NCI-H1105 treated with DMSO at 0.1 percent for 48 hours (cell line): ENCODE measurements around the gene EPB42.
"Not testable (repeated sequence)": the region's sequence is repeated elsewhere in the genome, so short reads cannot be mapped to it uniquely, and the experiment has no call there.

ENCODE experiments used
- DNase-seq: peaks from one replicate; lab custom pipeline; 2025; lab: John Stamatoyannopoulos, UW

EPB42 gene

GRCh38 chr15:43212299-43212698 is 8.5 kb downstream of the EPB42 start:
- no peak for DNase-seq

- no peak for DNase-seq
Measured at GRCh38 chr15:43211224-43211735, 9.5 kb downstream of the EPB42 start.

DNA sequence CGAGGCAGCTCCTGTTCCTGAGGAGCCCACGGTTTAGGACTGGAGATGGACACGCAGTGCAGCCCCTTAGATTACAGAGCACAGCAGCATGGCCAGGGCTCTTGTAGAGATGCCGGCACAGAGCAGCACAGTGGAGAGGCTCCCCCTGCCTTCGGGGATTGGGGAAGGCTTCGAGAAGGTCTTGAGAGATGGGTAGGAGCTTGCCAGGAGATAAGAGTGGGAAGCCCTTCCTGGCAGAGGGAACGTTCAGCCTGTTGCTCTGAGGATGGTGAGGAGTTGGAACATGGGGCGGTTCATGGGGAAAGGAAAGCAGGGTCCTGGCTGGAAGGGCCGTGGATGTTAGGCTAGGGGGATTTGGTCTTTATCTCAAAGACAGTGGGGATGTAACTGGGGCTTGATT is 10.0 kb downstream of the EPB42 start:
- DNase-seq, result no peak

DNA sequence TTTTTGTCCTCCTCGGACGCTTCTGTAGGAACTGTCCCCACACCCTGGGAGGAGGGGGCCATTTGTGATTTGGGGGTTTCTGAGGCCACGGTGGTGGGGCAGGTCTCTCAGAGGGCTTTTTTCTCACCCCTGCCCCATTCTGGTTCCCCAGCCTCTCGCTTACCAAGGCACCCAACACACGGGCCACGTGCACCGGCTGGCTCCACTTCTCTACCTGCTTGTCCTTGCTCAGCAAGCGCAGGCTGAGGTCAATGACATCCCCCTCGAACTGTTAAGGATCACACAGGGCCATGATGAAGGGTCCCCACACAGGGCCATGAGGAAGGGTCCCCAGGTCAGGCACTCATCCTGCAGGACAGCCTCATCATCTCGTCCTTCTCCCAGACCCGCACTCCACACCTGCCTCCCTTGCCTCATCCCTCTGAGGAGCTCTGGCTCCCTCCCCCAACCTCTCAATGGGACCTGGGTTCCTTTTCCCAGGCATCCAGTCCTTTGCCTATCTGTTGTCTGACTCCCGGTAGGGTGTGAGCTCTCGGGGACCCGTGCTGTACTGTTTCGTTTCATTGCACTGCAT is 10.6 kb downstream of the EPB42 start:
- no peak for DNase-seq

- no peak for DNase-seq
Measured at GRCh38 chr15:43209059-43209824, 11.6 kb downstream of the EPB42 start.

GRCh38 chr15:43208052-43209002 is 12.5 kb downstream of the EPB42 start:
- DNase-seq, result no peak

DNA sequence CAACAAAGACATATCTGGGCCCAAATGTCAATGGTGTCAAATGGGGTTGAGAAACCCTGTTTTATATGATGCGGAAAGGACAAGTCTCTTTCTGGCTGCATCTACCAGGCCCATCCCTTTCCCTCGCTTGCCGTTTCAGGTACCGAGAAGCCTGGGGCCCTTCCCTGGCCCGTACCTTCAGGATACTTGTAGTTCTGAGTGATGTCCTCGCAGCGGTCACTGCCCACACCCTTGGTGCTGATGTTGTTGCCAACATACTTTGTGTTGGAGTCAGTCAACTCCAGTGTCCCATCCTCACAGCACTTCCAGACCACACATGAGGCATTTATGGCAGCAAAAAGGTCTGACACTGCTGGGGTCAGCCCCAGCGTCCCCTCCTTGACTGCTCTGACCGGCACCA is 13.8 kb downstream of the EPB42 start:
- DNase-seq, result no peak

GRCh38 chr15:43206054-43206453 is 14.8 kb downstream of the EPB42 start:
- DNase-seq, result no peak

GRCh38 chr15:43204016-43204901 is 16.6 kb downstream of the EPB42 start:
- no peak for DNase-seq

DNA sequence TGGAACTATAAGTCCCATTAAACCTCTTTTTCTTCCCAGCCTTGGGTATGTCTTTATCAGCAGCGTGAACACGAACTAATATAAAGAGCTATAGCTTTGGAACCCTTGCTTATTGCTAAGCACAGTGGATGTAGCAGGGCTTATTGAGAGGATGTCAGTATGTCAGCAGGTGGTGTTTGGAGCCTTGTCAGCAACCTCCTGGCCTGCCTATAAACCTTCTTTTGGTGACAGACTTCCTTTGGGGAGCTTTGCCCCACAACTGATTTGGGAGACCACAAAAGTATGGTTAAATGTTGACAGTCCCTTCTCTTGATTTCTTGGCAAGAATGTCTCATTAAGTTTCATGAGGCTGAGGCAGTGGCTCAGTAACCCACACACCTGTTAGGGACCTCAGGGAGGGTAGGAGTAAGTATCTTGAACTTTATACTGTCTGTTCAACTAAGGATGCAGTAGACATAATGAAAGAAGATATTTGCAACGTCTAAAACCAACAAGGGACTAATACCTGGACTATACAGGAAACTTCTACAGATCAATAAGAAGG is 20.8 kb downstream of the EPB42 start:
- DNase-seq, result no peak

GRCh38 chr15:43198992-43199391 is 21.8 kb downstream of the EPB42 start:
- DNase-seq, result no peak

DNA sequence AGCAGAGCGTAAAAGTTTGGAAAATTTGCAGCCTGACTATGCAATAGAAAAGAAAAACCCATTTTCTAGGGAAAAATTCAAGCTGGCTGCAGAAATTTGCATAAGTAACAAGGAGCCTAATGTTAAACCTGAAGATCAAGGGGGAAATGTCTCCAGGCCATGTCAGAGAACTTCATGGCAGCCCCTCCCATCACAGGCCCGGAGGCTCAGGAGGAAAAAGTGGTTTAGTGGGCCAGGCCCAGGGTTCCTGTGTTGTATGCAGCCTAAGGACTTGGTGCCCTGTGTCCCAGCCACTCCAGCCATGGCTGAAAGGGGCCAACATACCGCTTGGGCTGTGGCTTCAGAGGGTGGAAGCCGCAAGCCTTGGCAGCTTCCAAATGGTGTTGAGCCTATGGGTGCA is 22.3 kb downstream of the EPB42 start:
- DNase-seq, result not testable (repeated sequence)

GRCh38 chr15:43197773-43198172 is 23.0 kb downstream of the EPB42 start:
- DNase-seq, result not testable (repeated sequence)

GRCh38 chr15:43196760-43197548 is 23.9 kb downstream of the EPB42 start:
- no peak for DNase-seq

DNA sequence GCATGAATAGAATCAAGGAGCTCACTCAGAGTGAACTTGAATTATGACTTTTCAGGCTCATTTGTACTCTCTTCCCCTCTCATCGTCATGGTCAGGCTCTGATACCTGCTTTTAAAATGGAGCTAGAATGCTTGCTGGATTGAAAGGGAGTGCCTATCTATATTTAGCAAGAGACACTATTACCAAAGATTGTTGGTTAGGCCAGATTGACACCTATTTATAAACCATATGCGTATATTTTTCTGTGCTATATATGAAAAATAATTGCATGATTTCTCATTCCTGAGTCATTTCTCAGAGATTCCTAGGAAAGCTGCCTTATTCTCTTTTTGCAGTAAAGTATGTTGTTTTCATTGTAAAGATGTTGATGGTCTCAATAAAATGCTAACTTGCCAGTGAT is 26.0 kb downstream of the EPB42 start:
- DNase-seq, result no peak

DNA sequence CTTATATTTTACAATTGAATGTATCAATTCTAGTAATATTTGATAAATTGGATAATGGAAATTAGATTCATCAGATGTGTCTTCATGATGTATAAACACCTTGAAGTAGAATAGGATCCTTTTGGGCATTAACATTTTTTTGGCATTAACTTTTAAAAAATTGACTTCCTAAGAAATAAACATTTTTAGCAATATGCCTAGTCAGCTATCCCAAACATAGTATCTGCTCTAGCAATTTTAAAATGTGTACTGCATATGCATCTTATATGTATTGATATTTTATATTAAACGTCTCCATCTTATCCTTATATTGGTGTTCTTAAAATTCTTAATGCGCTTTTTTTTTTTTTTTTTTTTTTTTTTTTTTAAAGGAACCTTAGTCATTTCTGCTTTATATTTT is 27.1 kb downstream of the EPB42 start:
- no peak for DNase-seq

- DNase-seq, result no peak
Measured at GRCh38 chr15:43190178-43190577, 30.6 kb downstream of the EPB42 start.

- no peak for DNase-seq
Measured at GRCh38 chr15:43189296-43189695, 31.5 kb downstream of the EPB42 start.

- DNase-seq, result no peak
Measured at GRCh38 chr15:43187544-43188155, 33.2 kb downstream of the EPB42 start.

- no peak for DNase-seq
Measured at GRCh38 chr15:43186003-43186353, 34.8 kb downstream of the EPB42 start.
